Nasal cavity respiratory epithelium epithelial cell of viscerocranial mucosa (primary cell): ENCODE data around the gene LHX5. TPM values are rescaled to one million over a fixed set of nuclear protein-coding genes. Genes with fewer than 3 reads are reported as not detected.

Source experiments
- total RNA-seq: library from RNA; depleted of rRNA; stranded (reverse); fragments of >200 nt; gene quantifications from 2 replicates; pipeline ENCODE4 v1.2.3, GENCODE V29; 2014

Gene LHX5
- under 0.01 and 0.34 TPM in 2 replicates for total RNA-seq

GRCh38 chr12:113471619-113472171 lies at the start of gene LHX5:
LHX5 (minus strand) TSS chr12:113471871; CDS start chr12:113471498, 373 bp downstream.

GRCh38 chr12:113422030-113422885 lies 49.4 kb downstream of the LHX5 start, which contains the start of gene SDSL:
SDSL (plus strand) TSS chr12:113422380; CDS start chr12:113427983, 5,603 bp downstream.

Other genes starting within 250 kb of the LHX5 start
- 14.7 and 27.1 TPM in 2 replicates for gene SLC8B1, start 136.8 kb downstream of the LHX5 start, total RNA-seq
- 8.5 and 37.7 TPM in 2 replicates for gene PLBD2, start 113.3 kb downstream of the LHX5 start, total RNA-seq
- not detected in 2 replicates for gene SDS, start 68.0 kb downstream of the LHX5 start, total RNA-seq
- gene SDSL, start 49.5 kb downstream of the LHX5 start, total RNA-seq = 7.4 and 9.6 TPM in 2 replicates